SH-SY5Y (cell line): ENCODE data around the gene TBCD.

Source experiments
- GATA2 ChIP-seq: IDR thresholded peaks from 2 replicates; pipeline ENCODE4 v1.6.1; 2011; ENCODE audit warnings: mild to moderate bottlenecking, low read depth, low read length
- GATA3 ChIP-seq: IDR thresholded peaks from 2 replicates; pipeline ENCODE4 v1.6.1; 2011; ENCODE audit warnings: low read depth, mild to moderate bottlenecking, low read length, moderate library complexity

TBCD gene

DNA sequence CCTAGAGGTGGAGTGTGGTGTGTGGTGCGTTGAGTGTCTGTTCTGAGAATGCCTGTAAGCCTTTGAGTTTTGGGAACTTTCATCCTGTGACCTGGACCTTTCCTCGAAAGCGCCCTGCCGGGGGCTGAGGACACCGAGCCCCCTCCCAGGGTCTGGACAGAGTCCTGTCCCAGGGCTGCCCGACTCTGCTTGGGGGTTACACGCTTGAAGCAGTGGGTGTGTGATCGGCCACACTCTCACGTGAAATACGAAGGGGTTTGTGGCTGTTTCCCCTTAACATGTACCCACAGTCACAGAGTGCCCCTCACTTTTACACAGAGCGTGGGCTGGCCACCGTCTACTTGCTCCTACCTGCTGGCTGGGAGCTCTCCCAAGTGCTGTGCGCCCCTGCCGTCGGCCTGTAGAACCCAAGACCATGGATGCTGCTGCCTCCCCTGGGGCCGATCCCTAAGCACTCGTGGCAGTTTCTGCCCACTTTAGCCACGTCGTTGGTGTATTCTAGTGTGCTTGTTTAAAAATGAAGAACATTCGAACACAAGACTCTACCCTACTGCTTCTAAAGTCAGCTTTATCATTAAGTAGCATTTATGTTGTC, 81.1 kb downstream of the TBCD start:
- TF ChIP-seq GATA2 (no peak), GATA3 (no peak)

DNA sequence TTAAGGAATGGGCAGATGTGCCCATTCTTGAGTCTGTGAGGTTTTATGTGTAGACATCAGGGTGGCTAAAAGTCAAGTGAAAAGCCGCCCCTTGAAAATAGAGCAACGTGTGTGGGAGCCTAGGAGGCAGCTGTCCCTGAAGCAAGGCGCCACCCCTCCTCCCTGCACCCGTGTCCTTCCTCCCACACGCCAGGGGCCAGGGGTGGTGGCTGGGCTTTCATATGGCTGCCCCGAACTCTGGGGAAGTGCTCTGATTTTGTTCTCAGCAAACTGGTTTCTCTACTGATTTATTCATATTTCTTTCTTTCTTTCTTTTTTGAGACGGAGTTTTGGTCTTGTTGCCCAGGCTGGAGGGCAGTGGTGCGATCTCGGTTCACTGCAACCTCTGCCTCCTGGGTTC, 83.3 kb downstream of the TBCD start:
- TF ChIP-seq GATA2 (no peak), GATA3 (no peak)

DNA sequence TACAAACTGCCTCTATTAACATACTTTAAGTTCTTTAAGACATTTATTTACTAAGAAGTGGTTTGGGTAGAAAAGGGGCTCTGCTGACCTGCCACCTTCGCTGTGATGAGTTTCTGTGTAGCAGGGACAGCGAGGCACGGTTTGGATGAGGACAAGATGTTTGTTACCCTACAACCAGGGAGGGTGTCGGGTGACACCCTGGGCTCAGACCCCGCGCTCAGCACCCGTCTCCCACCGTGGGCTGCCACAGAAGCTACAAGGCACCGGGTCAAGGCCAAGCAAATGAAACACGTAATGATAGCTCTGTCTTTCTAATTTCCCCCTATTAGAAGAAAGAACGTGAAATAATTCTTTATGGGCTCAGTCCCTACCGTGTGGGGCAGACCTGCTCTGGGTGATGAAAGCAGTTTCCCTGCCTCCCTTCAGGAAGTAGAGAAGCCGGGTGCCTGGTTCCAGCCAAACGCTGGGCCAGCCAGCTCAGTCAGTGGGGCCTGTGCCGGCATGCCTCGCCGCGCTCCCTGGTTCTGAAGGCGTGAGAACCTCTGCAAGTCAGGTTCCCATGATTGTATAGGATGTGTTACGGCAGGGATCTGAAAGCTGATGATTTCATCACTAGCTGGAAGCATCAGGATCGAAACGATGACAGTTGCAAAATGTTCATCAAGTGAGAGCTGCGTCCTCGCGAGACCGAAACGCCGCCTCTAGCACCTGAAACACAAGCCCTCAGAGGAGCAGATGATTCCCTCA, 84.1 kb downstream of the TBCD start:
- TF ChIP-seq GATA2 (no peak), GATA3 (no peak)

DNA sequence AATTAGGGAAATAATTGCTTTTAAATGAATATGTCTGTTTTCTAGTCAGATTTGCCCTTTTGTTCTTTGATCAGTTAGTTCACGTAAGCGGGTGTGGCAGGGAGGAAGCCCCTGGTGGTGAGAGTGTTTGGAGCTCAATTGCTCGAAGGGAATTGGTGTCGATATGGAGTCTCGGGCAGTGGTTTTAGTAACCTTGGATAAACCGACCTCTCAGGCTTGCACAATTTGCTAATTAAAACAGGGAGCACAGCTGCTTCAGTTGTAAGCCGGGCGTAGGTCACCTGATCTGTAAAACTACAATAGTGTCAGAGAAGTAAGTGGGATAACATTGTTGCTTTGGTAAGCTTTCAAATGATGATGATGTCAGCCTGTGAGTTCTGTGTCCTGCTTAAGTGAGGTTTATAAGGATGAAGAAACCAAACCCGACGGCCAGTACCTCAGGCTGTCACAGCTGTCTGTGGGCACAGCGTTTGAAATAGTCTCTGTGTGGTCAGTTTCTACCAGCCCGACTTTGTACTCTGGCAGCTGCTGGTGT, 85.0 kb downstream of the TBCD start:
- no peak for TF ChIP-seq GATA3
- TF ChIP-seq GATA2, result no peak

DNA sequence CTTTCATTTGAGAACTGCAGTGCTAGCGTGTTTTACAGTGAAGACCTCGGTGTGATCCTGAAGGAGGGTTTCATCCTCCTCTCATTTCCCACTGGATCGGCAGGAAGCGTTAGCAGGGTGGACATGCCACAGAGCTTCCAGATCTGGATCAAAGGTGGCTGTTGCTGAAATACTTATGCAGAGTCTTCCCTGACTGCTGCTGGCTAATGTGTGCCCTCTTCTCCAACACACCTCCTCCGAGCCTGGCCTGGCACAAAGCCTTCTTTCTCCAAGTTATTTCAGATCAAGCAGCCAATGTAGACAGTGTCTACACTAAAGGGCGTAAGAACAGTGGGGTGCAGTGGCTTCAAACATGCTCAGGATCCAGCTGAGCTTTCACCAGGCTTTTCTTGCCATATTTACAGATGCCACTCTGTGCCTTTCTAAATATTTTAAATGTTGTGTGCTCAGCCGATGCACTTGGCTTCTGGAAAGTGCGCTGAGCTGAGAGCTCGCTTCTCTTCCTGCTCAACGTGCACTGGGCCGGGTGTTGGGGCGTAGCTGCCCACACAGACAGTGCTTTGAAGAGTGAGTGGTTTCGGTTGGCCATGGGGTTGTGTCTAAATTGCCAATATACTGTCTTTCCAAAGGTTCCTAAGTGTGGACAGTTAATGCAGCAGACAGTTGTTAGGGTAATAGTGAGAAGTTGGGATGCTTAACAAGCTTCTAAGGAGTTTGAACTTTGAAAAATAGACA, 85.9 kb downstream of the TBCD start:
- TF ChIP-seq GATA2, result no peak
- TF ChIP-seq GATA3, result no peak

DNA sequence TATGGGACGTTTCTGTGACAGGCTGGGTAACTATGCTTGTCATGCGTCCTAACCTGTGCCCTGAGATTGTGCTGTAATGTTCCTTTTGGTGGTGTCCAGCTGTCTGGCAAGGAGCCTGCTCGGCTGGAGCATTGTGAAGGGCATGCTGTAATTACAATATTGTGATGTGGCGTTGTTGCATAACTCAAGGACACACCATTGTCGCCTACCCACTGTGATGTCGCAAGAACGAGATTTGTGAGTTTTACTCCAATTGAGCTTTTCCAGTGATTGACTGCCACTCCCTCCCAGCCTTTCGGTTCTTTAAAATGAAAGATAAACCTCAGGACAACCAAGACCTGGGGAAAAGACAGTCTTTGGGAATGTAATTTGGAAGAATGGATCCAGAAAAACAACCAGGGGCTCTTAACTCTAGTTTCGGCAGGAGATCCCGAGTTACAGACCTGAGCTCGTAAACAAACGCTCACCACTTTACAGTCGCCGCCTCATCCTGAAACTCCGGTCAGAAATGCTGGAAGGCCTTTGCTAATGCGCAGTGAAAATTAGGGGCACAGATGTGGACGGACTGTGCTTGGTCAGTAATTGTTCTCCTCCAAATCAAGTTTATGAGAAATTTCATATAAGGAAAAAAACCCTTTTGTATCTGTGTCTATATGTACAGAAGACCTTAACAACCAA, 86.7 kb downstream of the TBCD start:
- TF ChIP-seq GATA2 (no peak), GATA3 (no peak)

DNA sequence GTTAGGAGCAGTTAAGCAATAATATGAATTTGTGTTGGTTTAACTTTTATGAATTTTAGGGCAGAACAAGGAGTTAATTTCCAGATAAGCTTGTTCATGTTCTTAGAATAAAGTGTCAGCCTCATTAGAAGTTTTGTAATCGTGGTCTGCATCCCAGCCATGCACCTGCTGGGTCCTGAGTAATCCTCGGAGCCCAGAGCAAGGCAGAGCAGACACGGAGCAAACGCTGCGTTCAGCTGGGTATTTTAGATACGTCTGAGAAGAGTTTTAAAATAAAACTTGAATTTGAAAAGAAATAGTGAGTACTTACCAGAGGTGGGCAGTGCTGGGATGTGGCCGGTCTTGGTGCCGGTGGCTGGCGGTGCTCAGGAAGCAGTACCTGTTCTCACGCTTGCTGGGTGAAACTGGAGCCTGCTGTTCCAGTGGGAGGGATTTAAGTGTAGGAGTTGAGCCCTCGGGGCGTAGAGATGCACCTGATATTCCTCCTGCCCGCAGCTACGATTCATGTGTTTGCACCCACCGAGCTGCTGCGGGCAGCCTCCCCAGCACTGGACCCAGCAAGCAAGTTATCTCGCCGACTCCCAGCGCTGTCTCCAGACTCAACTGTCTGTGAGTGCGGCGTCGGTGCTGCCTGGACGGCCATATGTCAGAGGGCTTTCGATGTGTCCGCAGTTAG, 87.9 kb downstream of the TBCD start, which contains the start of gene ZNF750:
Gene ZNF750, minus strand, starts transcription at position 406 of the 676 bp plus-strand sequence. CDS start 7,568 bp downstream, outside the sequence.
- TF ChIP-seq GATA2, result no peak
- TF ChIP-seq GATA3, result no peak

DNA sequence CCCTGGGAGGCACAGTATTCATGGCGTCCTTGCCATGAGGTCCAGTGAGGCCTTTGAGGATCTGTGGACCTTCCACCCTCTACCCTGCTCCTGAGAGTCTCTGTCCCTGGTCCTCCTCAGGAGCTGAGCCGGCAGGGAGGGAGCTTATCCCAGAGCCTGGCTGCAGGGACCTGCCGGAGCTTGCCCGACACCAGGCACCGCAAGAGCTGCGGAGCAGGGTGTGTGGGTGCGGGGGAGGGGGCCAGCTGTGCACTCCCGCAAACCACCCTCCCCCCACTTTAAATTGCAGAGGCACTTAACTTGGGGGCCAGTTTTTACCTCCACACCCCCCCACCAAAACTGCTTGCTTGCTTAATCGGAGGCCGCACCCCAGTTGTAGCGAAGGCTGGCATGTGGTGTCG, 88.6 kb downstream of the TBCD start:
- TF ChIP-seq GATA3, result no peak
- TF ChIP-seq GATA2, result no peak

DNA sequence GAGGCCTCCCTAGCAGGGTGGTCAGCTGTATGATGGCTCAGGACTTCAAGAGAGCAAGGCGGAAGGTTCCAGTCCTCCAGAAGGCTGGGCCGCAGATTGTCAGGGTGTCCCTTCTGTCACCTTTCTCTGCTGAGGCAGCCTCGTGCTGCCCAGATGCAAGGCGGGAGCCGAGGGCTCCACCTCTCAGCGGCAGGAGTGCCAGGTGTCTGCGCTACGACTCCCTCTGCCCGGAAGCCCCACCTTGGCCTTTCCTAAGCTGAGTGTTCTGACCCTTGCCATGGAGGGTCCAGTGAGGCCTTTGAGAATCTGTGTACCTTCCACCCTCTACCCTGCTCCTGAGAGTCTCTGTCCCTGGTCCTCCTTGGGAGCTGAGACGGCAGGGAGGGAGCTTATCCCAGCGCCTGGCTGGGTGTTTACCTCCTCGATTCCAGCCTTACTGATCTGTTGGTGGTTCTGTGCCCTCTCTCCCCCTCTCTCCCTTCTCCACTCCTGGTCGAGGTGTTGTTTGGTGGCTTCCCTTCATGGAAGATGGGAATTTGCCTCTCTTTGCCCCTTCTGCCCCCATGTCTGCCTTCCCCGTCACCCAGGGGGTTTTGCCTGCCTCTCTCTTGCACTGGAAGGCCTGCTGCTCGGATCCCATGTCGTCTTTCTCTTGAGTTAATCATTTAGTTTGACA, 90.2 kb downstream of the TBCD start:
- TF ChIP-seq GATA2 (no peak), GATA3 (no peak)

DNA sequence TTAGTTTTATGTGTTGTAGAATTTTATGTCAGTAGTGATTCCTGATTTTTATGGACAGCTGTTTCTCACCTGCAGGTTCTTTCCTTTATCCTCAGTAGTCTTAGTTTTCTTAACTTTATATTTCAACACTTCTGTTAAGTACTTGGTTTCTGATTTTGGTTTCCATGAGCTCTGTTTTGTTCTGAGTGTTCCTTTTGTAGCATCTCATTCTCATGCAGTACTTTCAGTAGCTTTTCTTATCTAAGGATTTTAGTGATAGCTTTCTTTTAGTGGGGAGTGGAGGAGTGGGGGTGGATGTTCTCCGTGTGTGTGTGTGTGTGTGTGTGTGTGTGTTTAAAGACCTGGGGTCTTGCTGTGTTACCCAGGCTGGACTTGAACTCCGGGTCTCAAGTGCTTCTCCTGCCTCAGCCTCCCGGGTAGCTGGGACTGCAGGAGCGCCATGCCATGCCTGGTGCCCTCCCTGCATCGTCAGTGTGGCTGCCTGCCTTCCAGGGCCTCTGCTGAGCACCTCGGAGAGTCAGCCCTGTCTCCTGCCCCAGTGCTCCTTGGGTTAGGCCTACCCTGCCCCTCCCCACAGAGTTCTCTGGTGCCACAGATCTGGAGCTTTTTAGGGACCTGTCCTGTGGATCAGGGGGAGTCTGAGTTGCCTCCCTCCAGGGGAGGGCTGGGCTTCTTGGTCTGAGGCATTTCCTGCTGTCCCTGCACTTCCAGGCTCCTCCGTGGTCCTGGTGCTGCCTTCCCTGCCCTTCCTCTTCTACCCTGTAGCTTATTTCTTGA, 92.2 kb downstream of the TBCD start:
- TF ChIP-seq GATA2 (no peak), GATA3 (no peak)

DNA sequence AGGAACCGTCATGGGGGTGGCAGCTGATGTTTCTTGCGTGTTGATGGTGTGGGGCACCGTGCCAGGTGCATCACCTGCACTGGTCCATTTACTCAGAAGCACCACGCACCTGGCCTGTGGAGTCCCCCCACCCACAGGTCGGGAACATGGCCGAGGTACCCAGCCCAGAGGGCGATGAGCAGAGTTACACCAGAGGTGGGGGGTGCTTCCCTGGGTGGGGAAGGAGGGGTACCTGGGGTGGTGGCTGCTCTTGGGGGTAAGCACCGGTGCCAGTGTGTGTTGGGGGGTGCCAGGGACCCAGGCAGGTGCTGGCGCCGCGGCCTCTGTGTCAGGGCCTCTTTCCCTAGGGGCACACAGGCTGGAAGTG, 92.9 kb downstream of the TBCD start:
- no peak for TF ChIP-seq GATA3
- no peak for TF ChIP-seq GATA2

DNA sequence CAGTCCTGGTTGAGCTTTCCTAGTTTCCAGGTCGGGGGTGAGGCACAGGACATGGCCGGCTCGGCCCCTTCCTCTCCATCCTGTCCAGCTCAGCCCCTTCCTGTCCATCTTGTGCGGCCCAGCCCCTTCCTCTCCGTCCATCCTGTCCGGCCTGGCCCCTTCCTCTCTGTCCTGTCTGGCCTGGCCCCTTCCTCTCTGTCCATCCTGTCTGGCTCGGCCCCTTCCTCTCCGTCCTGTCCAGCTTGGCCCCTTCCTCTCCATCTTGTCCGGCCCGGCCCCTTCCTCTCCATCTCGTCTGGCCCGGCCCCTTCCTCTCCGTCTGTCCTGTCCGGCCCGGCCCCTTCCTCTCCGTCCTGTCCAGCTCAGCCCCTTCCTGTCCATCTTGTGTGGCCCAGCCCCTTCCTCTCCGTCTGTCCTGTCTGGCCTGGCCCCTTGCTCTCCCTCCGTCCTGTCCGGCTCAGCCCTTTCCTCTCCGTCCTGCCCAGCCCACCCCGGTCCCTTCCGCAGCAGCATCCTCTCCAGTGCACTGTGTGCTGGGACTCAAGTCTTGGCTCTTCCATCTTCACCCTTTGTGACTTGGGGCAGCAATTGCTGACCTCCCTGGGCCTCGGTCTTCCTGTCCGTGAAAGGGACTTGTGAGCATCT, 93.4 kb downstream of the TBCD start:
- no peak for TF ChIP-seq GATA2
- TF ChIP-seq GATA3, result no peak
